LNCaP clone FGC (cell line): ENCODE data around the gene CHCHD6.

Source experiments
- DNase-seq: peaks from one replicate; pipeline ENCODE4 v3.0.0-alpha.2; 2011; ENCODE audit warnings: low read depth
- H3K4me3 ChIP-seq: 2 replicates; pipeline ENCODE4 v1.5.1; 2011; ENCODE audit warnings: mild to moderate bottlenecking, low read depth, low read length, control low read depth
- TF ChIP-seq, protein P1 (sequence below): IDR thresholded peaks from 2 replicates; pipeline ENCODE4 v1.5.1; 2012; ENCODE audit warnings: mild to moderate bottlenecking; ENCODE audit not compliant: control insufficient read depth, insufficient read depth; ENCODE audit errors: extremely low read depth

Gene CHCHD6

DNA sequence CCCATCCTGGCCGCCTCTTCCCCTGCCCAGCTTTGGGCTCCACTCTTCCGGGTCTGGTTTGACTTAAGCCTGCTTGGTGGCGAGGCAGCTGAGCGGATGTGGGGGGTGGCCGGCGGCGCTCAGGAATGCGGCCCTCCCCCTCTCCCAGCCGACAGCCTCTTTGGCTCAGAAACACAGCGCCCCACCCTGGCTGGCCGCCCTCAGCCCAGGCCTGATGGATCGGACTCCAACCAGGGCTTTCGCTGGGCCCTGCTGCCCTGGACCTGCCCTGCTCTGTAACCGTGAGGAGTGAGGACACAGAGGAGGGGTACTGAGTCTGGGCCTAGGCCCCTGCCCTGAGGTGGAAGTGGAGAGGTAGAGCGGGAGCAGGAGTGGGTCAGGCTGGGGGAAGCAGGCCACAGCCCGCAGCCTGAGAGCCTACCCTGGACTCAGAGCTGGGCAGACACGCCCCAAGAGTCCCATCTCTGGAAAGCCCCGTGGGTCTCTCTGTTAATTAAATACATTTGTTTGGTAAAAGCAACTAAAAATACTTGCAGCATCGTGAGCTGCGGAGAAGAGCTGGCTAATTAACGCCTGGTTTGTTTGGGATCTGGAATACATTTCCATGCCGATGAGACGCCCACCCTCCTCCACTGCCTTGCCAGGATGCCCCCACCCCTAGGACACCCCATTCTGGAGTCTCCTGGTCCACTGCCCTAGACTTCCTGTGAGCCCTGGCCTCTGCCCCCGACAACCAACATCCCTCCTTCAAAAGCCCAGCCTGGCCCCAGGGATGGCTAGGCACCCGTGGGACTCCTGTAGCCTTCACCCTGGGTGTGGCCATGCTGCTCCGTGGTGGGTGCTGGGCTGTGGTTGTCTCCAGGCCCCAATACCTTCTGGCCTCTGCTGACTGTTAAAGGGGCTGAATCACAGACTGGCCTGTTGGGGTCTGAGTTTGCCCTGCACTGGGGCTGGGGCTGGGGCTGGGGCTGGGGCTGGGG, 298.4 kb downstream of the CHCHD6 start:
- no peak for DNase-seq
- TF ChIP-seq, protein P1, sequence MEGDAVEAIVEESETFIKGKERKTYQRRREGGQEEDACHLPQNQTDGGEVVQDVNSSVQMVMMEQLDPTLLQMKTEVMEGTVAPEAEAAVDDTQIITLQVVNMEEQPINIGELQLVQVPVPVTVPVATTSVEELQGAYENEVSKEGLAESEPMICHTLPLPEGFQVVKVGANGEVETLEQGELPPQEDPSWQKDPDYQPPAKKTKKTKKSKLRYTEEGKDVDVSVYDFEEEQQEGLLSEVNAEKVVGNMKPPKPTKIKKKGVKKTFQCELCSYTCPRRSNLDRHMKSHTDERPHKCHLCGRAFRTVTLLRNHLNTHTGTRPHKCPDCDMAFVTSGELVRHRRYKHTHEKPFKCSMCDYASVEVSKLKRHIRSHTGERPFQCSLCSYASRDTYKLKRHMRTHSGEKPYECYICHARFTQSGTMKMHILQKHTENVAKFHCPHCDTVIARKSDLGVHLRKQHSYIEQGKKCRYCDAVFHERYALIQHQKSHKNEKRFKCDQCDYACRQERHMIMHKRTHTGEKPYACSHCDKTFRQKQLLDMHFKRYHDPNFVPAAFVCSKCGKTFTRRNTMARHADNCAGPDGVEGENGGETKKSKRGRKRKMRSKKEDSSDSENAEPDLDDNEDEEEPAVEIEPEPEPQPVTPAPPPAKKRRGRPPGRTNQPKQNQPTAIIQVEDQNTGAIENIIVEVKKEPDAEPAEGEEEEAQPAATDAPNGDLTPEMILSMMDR: no peak
- H3K4me3 ChIP-seq: no peak overlapping the region

DNA sequence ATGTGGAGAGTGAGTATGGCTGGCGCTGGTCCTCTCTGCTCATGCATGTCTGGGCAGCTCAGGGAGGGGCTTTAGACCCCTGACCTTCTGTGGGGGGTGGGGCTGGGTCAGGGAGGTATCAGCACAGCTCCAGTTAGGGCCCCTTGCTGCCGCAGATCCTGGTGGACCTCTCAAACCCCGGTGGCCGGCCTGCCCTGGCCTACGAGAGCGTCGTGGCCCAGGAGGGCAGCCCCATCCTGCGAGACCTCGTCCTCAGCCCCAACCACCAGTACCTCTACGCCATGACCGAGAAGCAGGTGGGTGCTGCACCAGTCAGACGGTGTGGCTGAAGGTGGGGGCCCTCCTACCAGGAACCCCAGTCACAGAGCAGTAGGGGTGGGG, 299.1 kb downstream of the CHCHD6 start:
- H3K4me3 ChIP-seq: no peak overlapping the region
- DNase-seq: no peak
- TF ChIP-seq, protein P1: no peak

DNA sequence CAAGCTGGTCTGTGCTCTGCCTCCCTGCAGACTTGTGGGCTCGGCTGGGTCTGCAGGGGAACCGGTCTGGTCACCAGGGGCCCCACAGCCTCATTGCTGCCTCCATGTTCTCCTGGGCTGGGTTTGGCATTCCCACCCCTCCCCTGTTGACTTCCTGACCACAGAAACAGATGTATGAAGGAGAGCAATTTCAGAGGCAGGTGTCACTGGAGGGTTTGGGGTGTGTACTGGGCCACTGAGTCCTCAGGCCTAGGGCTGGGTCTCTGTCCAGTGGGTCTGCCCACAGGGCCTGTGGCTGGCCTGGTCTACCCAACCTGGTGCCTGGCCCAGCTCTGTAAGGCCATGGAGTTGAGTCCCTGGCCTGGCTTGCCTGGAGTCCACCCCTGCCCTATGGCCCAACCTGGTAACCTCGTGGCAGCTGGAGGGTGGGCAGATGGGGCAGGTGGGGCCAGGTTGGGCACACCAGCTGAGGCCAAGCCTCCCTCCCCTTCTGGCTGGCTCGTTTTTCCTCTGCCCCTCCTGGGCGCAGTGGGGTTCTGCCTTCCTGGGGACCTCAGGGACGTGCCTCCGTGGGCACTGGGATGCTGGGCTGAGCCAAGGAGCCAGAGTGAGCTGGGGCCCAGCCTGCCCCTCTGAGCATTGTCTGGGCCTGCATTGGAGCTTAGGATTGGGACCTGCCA, 299.7 kb downstream of the CHCHD6 start:
- no peak for DNase-seq
- TF ChIP-seq, protein P1: no peak
- H3K4me3 ChIP-seq: no peak overlapping the region

DNA sequence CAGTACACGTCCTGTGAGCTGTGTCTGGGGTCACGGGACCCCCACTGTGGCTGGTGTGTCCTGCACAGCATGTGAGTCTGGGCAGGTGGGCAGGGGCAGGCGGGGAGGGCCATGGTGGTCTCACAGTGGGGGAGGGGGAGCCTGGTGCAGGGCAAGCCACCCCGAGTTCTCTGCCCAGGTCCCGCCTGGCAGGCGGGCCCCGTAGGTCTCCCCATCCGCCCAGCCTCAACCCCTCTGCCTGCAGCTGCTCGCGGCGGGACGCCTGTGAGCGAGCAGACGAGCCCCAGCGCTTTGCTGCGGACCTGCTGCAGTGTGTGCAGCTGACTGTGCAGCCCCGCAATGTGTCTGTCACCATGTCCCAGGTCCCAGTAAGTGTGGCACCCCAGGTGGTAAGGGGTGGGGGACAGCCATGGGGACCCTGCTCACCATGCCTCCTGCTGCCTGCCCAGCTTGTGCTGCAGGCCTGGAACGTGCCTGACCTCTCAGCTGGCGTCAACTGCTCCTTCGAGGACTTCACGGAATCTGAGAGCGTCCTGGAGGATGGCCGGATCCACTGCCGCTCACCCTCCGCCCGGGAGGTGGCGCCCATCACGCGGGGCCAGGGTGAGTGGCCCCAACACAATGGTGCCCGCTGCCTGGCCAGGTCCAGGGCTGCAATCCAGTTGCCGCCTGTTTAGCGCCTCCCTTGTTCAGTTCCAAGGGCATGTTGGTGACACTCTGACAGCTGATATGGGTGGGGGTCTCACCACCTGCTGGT, 300.8 kb downstream of the CHCHD6 start:
- H3K4me3 ChIP-seq: no peak overlapping the region
- TF ChIP-seq, protein P1: peak; percentile 38
- DNase-seq: no peak

DNA sequence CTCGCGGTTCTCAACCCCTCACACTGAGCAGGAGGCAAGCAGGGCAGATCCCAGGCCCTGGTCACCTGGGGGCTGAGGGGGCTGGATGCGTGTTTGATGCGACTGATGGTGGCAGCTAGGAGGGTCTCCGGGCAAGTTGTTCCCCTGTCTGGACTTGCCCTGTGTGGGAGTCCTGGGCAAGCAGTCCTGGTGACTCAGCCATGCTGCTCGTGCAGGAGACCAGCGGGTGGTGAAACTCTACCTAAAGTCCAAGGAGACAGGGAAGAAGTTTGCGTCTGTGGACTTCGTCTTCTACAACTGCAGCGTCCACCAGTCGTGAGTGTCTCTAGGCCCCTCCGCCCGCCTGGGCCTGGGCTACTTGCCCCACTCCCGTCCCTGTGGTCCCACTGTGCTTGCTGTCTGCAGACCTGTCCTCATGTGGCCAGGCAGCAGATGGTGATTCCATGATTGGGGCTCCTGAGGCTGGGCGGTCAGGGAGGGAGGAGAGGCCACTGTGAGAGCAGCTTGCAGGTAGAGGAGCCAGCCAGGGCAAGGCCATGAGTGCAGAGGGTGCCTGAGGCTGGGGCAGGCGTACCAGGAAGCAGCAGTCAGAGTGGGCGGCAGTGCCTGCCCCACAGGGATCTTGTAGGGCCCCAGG, 301.9 kb downstream of the CHCHD6 start:
- no peak for DNase-seq
- no peak overlapping the region for H3K4me3 ChIP-seq
- TF ChIP-seq, protein P1: no peak

DNA sequence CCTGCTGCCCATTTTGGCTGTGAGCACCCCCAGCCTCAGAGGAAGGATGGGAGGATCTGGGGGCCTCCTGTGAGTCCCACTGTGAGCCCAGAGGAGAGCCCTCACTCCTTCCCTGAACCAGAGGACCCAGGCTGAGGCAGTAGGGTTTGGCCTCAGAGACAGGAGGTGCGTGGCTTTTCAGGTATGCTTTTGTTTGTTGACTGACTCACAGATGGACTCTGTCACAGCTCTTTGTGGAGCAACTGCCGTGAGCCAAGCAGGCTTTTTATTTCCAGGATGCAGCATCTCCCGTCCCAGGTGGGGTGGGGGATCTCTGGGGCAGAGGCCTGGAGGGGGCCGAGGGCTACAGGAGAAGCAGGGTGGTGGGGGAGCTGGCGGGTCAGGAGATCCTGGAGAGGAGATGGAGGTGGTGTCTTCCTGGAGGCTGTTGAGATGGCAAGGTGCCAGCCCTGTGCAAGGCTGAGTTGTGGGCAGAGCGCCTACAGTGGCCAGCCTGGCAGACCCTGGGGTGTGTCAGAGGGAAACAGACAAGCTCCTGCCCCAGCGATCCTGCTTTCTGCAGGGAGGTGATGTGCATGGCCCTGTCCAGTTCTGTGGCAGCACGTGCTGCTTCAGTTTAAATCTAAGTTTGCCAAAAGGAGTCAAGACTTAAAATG, 302.9 kb downstream of the CHCHD6 start:
- no peak overlapping the region for H3K4me3 ChIP-seq
- TF ChIP-seq, protein P1: no peak
- no peak for DNase-seq
